K562 (cell line): ENCODE data around the gene LUZP1. TPM values are rescaled to one million over a fixed set of nuclear protein-coding genes. Genes with fewer than 3 reads are reported as not detected.

Experiments
- ATAC-seq: fragments of 200-7000 bp; cut with Tn5 transposase; 3 replicates; pipeline ENCODE4 v1.9.1; 2020; ENCODE audit warnings: moderate library complexity
- BruUV-seq: library from RNA; stranded (reverse); fragments of 400-500 nt; replicated peaks from 2 replicates; lab custom pipeline; 2021; lab: Mats Ljungman, UMichigan
- CTCF ChIA-PET: fragments of 300-600 bp; formaldehyde crosslinking; extraction: SDS; loops from one replicate; lab custom pipeline; 2021; ENCODE audit warnings: low intra/inter-chr PET ratio; lab: Yijun Ruan, JAX
- POLR2A ChIA-PET: fragments of 300-600, 350-650 bp; sonication (Branson Sonifier 250); formaldehyde crosslinking; extraction: SDS; loops from one replicate; lab custom pipeline; 2021; ENCODE audit warnings: antibody characterized with exemption, inconsistent platforms; lab: Yijun Ruan, JAX
- DNase-seq, 4 experiments: peaks; one replicate each; pipeline versions ENCODE4 v3.0.0 to v3.0.0-alpha.2; 2011 to 2018; ENCODE audit warnings: low spot score in 3 of 4, mixed read lengths in 3 of 4; ENCODE audit errors: extremely low read depth in 1 of 4
- FAIRE-seq: peaks from 2 replicates; lab custom pipeline; 2011; peaks lifted over from hg19 to GRCh38; lab: Jason Lieb, UNC
- H2AFZ ChIP-seq: 2 replicates; pipeline ENCODE4 v1.6.0; 2011; ENCODE audit warnings: low read depth, low read length, control low read depth, inconsistent platforms
- H3K27ac ChIP-seq: fragments of 200-600 bp; 3 replicates; pipeline ENCODE4 v1.8.0; 2011; ENCODE audit warnings: low read depth, mild to moderate bottlenecking, control low read depth, inconsistent platforms, low read length, moderate library complexity, mixed read lengths; ENCODE audit errors: extremely low read depth
- H3K27me3 ChIP-seq, 2 experiments: fragments of 300-600 bp in 1 of 2; 2 replicates in 1 of 2; 3 replicates in 1 of 2; pipeline versions ENCODE4 v1.6.0 to v1.8.0; 2011; ENCODE audit warnings: inconsistent platforms in 2 of 2, low read length in 2 of 2, mild to moderate bottlenecking in 1 of 2, mixed read lengths in 1 of 2, moderate library complexity in 1 of 2; ENCODE audit not compliant: control insufficient read depth in 2 of 2, insufficient read depth in 2 of 2
- H3K36me3 ChIP-seq: fragments of 300-600 bp; 3 replicates; pipeline ENCODE4 v1.8.0; 2011; ENCODE audit warnings: mild to moderate bottlenecking, low read length, inconsistent platforms; ENCODE audit not compliant: control insufficient read depth, insufficient read depth
- H3K4me1 ChIP-seq, 2 experiments: fragments of 200-600 bp in 1 of 2; replicated peaks in 1 of 2; 2 replicates in 1 of 2; 3 replicates in 1 of 2; pipeline versions ENCODE4 v1.5.1 to v1.8.0; 2011; ENCODE audit warnings: inconsistent platforms in 2 of 2, low read length in 2 of 2, mild to moderate bottlenecking in 1 of 2, mixed read lengths in 1 of 2, moderate library complexity in 1 of 2; ENCODE audit not compliant: control insufficient read depth in 2 of 2, insufficient read depth in 2 of 2
- H3K4me2 ChIP-seq: 2 replicates; pipeline ENCODE4 v1.6.1; 2011; ENCODE audit warnings: low read length, control low read depth, inconsistent platforms, mixed read lengths; ENCODE audit not compliant: insufficient read depth
- H3K4me3 ChIP-seq: fragments of 200-600 bp; sonication (generic), shearing (Covaris generic); 2 replicates; pipeline ENCODE4 v1.5.1; 2016; ENCODE audit warnings: control low read depth, inconsistent platforms
- H3K79me2 ChIP-seq: fragments of 200-600 bp; 3 replicates; pipeline ENCODE4 v1.8.0; 2011; ENCODE audit warnings: low read length, inconsistent platforms; ENCODE audit not compliant: control insufficient read depth, insufficient read depth
- H3K9ac ChIP-seq, 2 experiments: 2 replicates each; pipeline versions ENCODE4 v1.6.0 to v1.6.1; 2011; ENCODE audit warnings: low read depth in 2 of 2, low read length in 2 of 2, control low read depth in 1 of 2, inconsistent platforms in 1 of 2, mild to moderate bottlenecking in 1 of 2, mixed read lengths in 1 of 2; ENCODE audit not compliant: insufficient read depth in 1 of 2
- H3K9me1 ChIP-seq: one replicate; pipeline ENCODE4 v1.6.0; 2011; ENCODE audit warnings: inconsistent platforms, mild to moderate bottlenecking, low read length, moderate library complexity; ENCODE audit not compliant: control insufficient read depth, insufficient read depth
- H3K9me3 ChIP-seq: replicated peaks from 2 replicates; pipeline ENCODE4 v1.5.1; 2011; ENCODE audit warnings: low read depth, low read length, inconsistent platforms; ENCODE audit not compliant: control insufficient read depth, insufficient read depth
- H4K20me1 ChIP-seq: replicated peaks from 2 replicates; pipeline ENCODE4 v1.6.1; 2011; ENCODE audit warnings: low read length, inconsistent platforms, mixed read lengths; ENCODE audit not compliant: control insufficient read depth, insufficient read depth
- ARID2 ChIP-seq: fragments of 450-650 bp; IDR thresholded peaks from 2 replicates; pipeline ENCODE4 v1.6.1; 2017; ENCODE audit warnings: antibody characterized with exemption, mild to moderate bottlenecking
- ARID3A ChIP-seq: IDR thresholded peaks from 2 replicates; pipeline ENCODE4 v1.6.1; 2012; ENCODE audit warnings: low read depth, low read length, improper control_type of control experiment, borderline replicate concordance
- CC2D1A ChIP-seq: fragments of 450-650 bp; IDR thresholded peaks from 2 replicates; pipeline ENCODE4 v1.6.1; 2017; ENCODE audit warnings: mild to moderate bottlenecking
- KDM2B ChIP-seq: fragments of 250-450 bp; sonication (Bioruptor Pico); IDR thresholded peaks from 2 replicates; pipeline ENCODE4 v1.8.0; 2021; ENCODE audit warnings: mild to moderate bottlenecking, moderate library complexity
- MIER1 ChIP-seq: fragments of 450-650 bp; IDR thresholded peaks from 2 replicates; pipeline ENCODE4 v1.6.1; 2016; ENCODE audit warnings: antibody characterized with exemption, mild to moderate bottlenecking, low read depth
- PCBP2 ChIP-seq: fragments of 200-400 bp; formaldehyde crosslinking; IDR thresholded peaks from 2 replicates; pipeline ENCODE4 v1.6.1; 2018; ENCODE audit warnings: low read length, low read depth, mild to moderate bottlenecking, moderate library complexity; ENCODE audit not compliant: poor library complexity, severe bottlenecking
- RAD21 ChIP-seq, 2 experiments: fragments of 250-450 bp in 1 of 2; fragments of 450-650 bp in 1 of 2; sonication (Bioruptor Pico) in 1 of 2; formaldehyde crosslinking in 1 of 2; IDR thresholded peaks in 1 of 2; conservative IDR thresholded peaks in 1 of 2; 2 replicates each; pipeline versions ENCODE4 v1.4.0 to v1.8.0; 2020 to 2022; ENCODE audit warnings: mild to moderate bottlenecking in 2 of 2, moderate library complexity in 1 of 2
- SMC3 ChIP-seq: conservative IDR thresholded peaks from 2 replicates; pipeline ENCODE4 v1.6.1; 2011; ENCODE audit warnings: low read depth, low read length, improper control_type of control experiment; ENCODE audit not compliant: insufficient read depth
- TOE1 ChIP-seq, 2 experiments: fragments of 450-650 bp in 1 of 2; sonication (generic) in 1 of 2; formaldehyde crosslinking in 1 of 2; IDR thresholded peaks; 2 replicates each; pipeline versions ENCODE4 v1.7.1 to v1.8.0; 2016 to 2022; ENCODE audit warnings: borderline replicate concordance in 2 of 2, mild to moderate bottlenecking in 2 of 2, antibody characterized with exemption in 1 of 2, inconsistent platforms in 1 of 2, low read depth in 1 of 2, missing genetic modification reagents in 1 of 2, moderate library complexity in 1 of 2
- ZMIZ1 ChIP-seq, 2 experiments: fragments of 150-350 bp in 1 of 2; IDR thresholded peaks; 2 replicates each; pipeline ENCODE4 v1.6.1; 2012 to 2016; ENCODE audit warnings: low read depth in 2 of 2, low read length in 2 of 2, mild to moderate bottlenecking in 1 of 2, moderate library complexity in 1 of 2
- ZNF41 ChIP-seq: fragments of 250-450 bp; sonication (Bioruptor Pico); conservative IDR thresholded peaks from 2 replicates; pipeline ENCODE4 v1.4.0; 2020; ENCODE audit warnings: mild to moderate bottlenecking
- ZNF780A ChIP-seq: fragments of 250-450 bp; sonication (Bioruptor Pico); IDR thresholded peaks from 2 replicates; pipeline ENCODE4 v1.5.0; 2021; ENCODE audit warnings: mild to moderate bottlenecking
- WGBS: fragments of 100-300 bp; shearing (Covaris generic); methylation state at CpG from one replicate; pipeline ENCODE4 v1.1.6; 2016; ENCODE audit warnings: low coverage, mixed read lengths; ENCODE audit not compliant: insufficient coverage; ENCODE audit errors: missing lambda C conversion rate; 5-methylcytosine and 5-hydroxymethylcytosine counted together
- in situ Hi-C: fragments of 300-500 bp; cut with MboI; formaldehyde crosslinking; loops from 4 replicates; pipeline ENCODE4 v1.15.0; 2018; ENCODE audit warnings: inconsistent platforms, mixed read lengths
- intact Hi-C: fragments of 100-400 bp; cut with micrococcal nuclease; formaldehyde crosslinking; loops from 2 replicates; pipeline ENCODE4 v1.14.2; 2022
- polyA plus RNA-seq, 8 experiments: library from polyadenylated mRNA; depleted of rRNA in 4 of 8; stranded (reverse) in 5 of 8; unstranded in 3 of 8; fragments of >200 nt; fragmentation: Nextera tagmentation in 2 of 8; fragmentation: Illumina TruSeq in 1 of 8; extraction: Ambion mirVana in 2 of 8; extraction: Trizol in 1 of 8; gene quantifications; 2 replicates each; pipeline versions ENCODE4 v1.2.1 to v1.2.3, GENCODE V29; 2011 to 2014; ENCODE audit warnings: inconsistent platforms in 1 of 8, missing spikeins in 1 of 8
- total RNA-seq, 7 experiments: library from RNA; depleted of rRNA in 6 of 7; stranded (reverse); fragments of >200 nt in 6 of 7; fragmentation: Illumina TruSeq in 2 of 7; extraction: Trizol in 2 of 7; gene quantifications; 2 replicates each; pipeline versions ENCODE4 v1.2.1 to v1.2.3, GENCODE V29; 2011 to 2021; ENCODE audit warnings: low replicate concordance in 1 of 7

The LUZP1 gene
- total and polyA plus RNA-seq, 9 of the 15 experiments (the other 6 are each of a cell fraction or from before 2014, with no cell fraction given): 6.5 to 19.1 (median 12.4) TPM

- Histone ChIP-seq H3K27ac (no peak overlapping the region), H3K4me1 (no peaks in the 10 kb centered on the region; a peak in 2 of 5 replicates), H3K4me2 (peak overlapping the region; percentile 64), H3K9me1 (no peaks in the 10 kb centered on the region), H2AFZ (peak overlapping the region; percentile 71), H3K27me3 (peaks cover 3 to 4% of the 10 kb centered on the region in 2 experiments; a peak in 2 of 5 replicates), H3K9me3 (no peaks in the 10 kb centered on the region), H4K20me1 (peaks cover 4% of the 10 kb centered on the region; the same call in 1 of the 2 replicates), H3K36me3 (no peaks in the 10 kb centered on the region), H3K9ac (no peak overlapping the region), H3K79me2 (no peaks in the 10 kb centered on the region), H3K4me3 (no peak overlapping the region)
- ChIA-PET POLR2A (interaction anchor here (0.6 to 4.0 kb wide), 14 partner anchors 11 to 606 kb away, joined by 3 to 19 read pairs (median 4); no protein-coding TSS in a partner anchor), CTCF (interaction anchor here (0.6 to 7.5 kb wide), 6 partner anchors 8 to 208 kb away, joined by 4 to 141 read pairs (median 6); no protein-coding TSS in a partner anchor)
- DNase-seq (peak; percentile 66 to 72 (median 67)), FAIRE-seq (peak; percentile 85), ATAC-seq (peak; percentile 73)
- intact Hi-C loops (loop anchor here (1.0 kb wide), 2 partner anchors 86 to 208 kb away; no protein-coding TSS in a partner anchor), in situ Hi-C loops (no loop called here)
- 5% methylated on average over 10 of the region's 10 CpGs for WGBS
- BruUV-seq: no TSS peak
- TF ChIP-seq ZNF780A (CRISPR knock-in tag) (no peak), ARID3A (peak; percentile 64; the same call in 1 of the 2 replicates), CC2D1A (peak; percentile 89), SMC3 (peak; percentile 97), ARID2 (peak; percentile 96), PCBP2 (no peak), KDM2B (CRISPR knock-in tag) (no peak), TOE1 (IDR thresholded peaks at IDR 0.05; ENCODE audit: borderline replicate concordance) (no peak), TOE1 (CRISPR knock-in tag; IDR thresholded peaks at IDR 0.05; ENCODE audit: borderline replicate concordance, low read depth) (0 out of 2 replicates have a peak, but pooled peaks have one; percentile 21), ZNF41 (CRISPR knock-in tag) (0 out of 2 replicates have a peak, but pooled peaks have one; percentile 24), ZMIZ1 (IDR thresholded peaks at IDR 0.05; ENCODE audit: low read depth in 2 of 2, low read length in 2 of 2) (0 out of 4 replicates have a peak, but pooled peaks of 1 of the 2 experiments have one; percentile 31), MIER1 (no peak), RAD21 (CRISPR knock-in tag; conservative IDR thresholded peaks at IDR 0.05 in 1 of 2, IDR thresholded peaks at IDR 0.05 in 1 of 2) (peak; percentile 98 to 99)
Measured at GRCh38 chr1:23184212-23184934, 15.7 kb upstream of the LUZP1 start.
